ENCODE data around the gene CBY1. TPM values are rescaled to one million over a fixed set of nuclear protein-coding genes. Genes with fewer than 3 reads are reported as not detected.

Gene CBY1
- total and polyA plus RNA-seq, 2 donors (not counting 1 experiment from before 2014, with no cell fraction given): 14.5 to 42.3 TPM

DNA sequence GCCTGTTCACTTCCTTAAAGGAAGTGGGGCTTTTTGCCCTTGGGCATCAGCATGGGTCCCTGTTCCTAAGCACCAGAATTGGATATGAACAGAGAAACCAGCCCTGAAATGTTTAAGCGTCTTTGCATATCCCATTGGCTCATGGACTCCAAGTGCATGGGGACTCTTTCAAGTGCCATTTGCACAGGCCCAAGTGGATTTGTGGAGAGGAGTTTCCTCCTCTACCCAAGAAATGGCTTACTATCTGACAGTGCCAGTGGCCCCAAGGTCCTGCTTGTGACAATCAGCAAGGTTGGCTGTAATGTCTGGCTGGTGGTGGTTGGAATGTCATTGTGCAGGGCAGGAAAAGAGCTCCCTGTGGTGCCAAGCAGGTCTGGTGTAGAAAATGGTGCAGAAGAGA, 29.3 kb downstream of the CBY1 start:
- Histone ChIP-seq H3K4me3 (replicated peaks in 1 of 4; ENCODE audit: control extremely low read depth in 1 of 4, insufficient read depth in 1 of 4, low read depth in 3 of 4, low read length in 4 of 4) (no peak overlapping the region), H4K20me1 (ENCODE audit: control insufficient read depth, extremely low read depth, insufficient read depth, low read length) (no peaks in the 10 kb centered on the region), H3K9me3 (ENCODE audit: control insufficient read depth, insufficient read depth, low read depth, low read length) (no peaks in the 10 kb centered on the region), H3K4me2 (ENCODE audit: extremely low read depth, insufficient read depth, low read length) (no peak overlapping the region), H2AFZ (ENCODE audit: low read length) (no peak overlapping the region), H3K9ac (ENCODE audit: insufficient read depth, low read length) (no peak overlapping the region), H3K27me3 (ENCODE audit: control insufficient read depth, insufficient read depth, low read length) (no peaks in the 10 kb centered on the region), H3K4me1 (ENCODE audit: control insufficient read depth, extremely low read depth, insufficient read depth, low read length) (peaks cover 3% of the 10 kb centered on the region), H3K79me2 (ENCODE audit: control insufficient read depth, insufficient read depth, low read length) (peaks cover 12% of the 10 kb centered on the region), H3K27ac (ENCODE audit: insufficient read depth, low read length) (no peak overlapping the region), H3K36me3 (ENCODE audit: control insufficient read depth, insufficient read depth, low read length) (peaks cover 26% of the 10 kb centered on the region)
- no peak for DNase-seq (ENCODE audit: low read depth in 2 of 2)
- TF ChIP-seq, protein P1, sequence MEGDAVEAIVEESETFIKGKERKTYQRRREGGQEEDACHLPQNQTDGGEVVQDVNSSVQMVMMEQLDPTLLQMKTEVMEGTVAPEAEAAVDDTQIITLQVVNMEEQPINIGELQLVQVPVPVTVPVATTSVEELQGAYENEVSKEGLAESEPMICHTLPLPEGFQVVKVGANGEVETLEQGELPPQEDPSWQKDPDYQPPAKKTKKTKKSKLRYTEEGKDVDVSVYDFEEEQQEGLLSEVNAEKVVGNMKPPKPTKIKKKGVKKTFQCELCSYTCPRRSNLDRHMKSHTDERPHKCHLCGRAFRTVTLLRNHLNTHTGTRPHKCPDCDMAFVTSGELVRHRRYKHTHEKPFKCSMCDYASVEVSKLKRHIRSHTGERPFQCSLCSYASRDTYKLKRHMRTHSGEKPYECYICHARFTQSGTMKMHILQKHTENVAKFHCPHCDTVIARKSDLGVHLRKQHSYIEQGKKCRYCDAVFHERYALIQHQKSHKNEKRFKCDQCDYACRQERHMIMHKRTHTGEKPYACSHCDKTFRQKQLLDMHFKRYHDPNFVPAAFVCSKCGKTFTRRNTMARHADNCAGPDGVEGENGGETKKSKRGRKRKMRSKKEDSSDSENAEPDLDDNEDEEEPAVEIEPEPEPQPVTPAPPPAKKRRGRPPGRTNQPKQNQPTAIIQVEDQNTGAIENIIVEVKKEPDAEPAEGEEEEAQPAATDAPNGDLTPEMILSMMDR (conservative IDR thresholded peaks at IDR 0.05 in 1 of 2, IDR thresholded peaks at IDR 0.05 in 1 of 2; ENCODE audit: low read depth in 1 of 2, low read length in 2 of 2): no peak
- no peak for TF ChIP-seq EZH2 (IDR thresholded peaks at IDR 0.05; ENCODE audit: low read length, missing control alignments)

DNA sequence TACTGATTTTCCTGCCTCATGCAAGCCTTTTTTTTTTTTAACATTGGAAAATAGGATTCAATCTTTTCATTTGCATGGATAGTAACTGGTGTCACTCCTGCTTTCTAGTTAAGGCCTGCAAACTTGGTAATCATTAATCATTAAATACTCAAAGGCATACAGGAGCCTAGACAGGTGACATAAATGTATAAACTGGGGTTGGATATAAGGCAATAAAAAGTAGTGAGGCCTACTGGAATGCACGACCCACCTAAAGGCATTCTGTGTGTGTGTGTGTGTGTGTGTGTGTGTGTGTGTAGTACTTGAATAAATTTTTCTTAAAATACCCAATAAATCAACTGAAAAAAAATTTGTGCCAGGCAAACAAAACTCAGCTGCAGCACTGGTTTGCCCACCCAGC, 33.2 kb downstream of the CBY1 start:
- H3K79me2 ChIP-seq (ENCODE audit: control insufficient read depth, insufficient read depth, low read length): peaks cover 17% of the 10 kb centered on the region
- H2AFZ ChIP-seq (ENCODE audit: low read length): no peak overlapping the region
- H3K36me3 ChIP-seq (ENCODE audit: control insufficient read depth, insufficient read depth, low read length): peaks cover 26% of the 10 kb centered on the region
- H4K20me1 ChIP-seq (ENCODE audit: control insufficient read depth, extremely low read depth, insufficient read depth, low read length): no peaks in the 10 kb centered on the region
- no peaks in the 10 kb centered on the region for H3K9me3 ChIP-seq (ENCODE audit: control insufficient read depth, insufficient read depth, low read depth, low read length)
- TF ChIP-seq, protein P1 (conservative IDR thresholded peaks at IDR 0.05 in 1 of 2, IDR thresholded peaks at IDR 0.05 in 1 of 2; ENCODE audit: low read depth in 1 of 2, low read length in 2 of 2): no peak
- no peak for TF ChIP-seq EZH2 (IDR thresholded peaks at IDR 0.05; ENCODE audit: low read length, missing control alignments)
- no peak overlapping the region for H3K9ac ChIP-seq (ENCODE audit: insufficient read depth, low read length)
- no peak overlapping the region for H3K4me3 ChIP-seq (replicated peaks in 1 of 4; ENCODE audit: control extremely low read depth in 1 of 4, insufficient read depth in 1 of 4, low read depth in 3 of 4, low read length in 4 of 4)
- H3K27ac ChIP-seq (ENCODE audit: insufficient read depth, low read length): no peak overlapping the region
- no peaks in the 10 kb centered on the region for H3K27me3 ChIP-seq (ENCODE audit: control insufficient read depth, insufficient read depth, low read length)
- no peak for DNase-seq (ENCODE audit: low read depth in 2 of 2)
- H3K4me2 ChIP-seq (ENCODE audit: extremely low read depth, insufficient read depth, low read length): no peak overlapping the region
- no peaks in the 10 kb centered on the region for H3K4me1 ChIP-seq (ENCODE audit: control insufficient read depth, extremely low read depth, insufficient read depth, low read length)

DNA sequence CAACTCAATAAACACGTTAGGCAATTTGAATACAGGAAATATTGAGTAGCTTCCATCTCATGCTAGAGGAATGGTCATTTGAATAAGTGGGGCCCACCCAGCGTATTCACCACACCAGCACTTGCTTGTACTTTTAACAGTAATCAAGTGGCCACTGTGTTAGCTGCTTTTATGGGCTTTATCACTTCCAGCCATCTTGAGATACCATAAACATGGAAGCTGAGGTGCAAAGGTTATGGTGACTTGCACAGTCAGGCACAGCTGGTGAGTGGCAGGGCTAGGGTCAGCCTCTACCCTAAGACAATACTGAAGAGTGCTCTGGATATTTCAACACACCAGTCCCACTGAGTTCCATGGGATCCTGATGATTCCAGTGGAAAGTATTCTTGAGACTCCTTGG, 37.6 kb downstream of the CBY1 start:
- TF ChIP-seq EZH2 (IDR thresholded peaks at IDR 0.05; ENCODE audit: low read length, missing control alignments): no peak
- TF ChIP-seq, protein P1 (conservative IDR thresholded peaks at IDR 0.05 in 1 of 2, IDR thresholded peaks at IDR 0.05 in 1 of 2; ENCODE audit: low read depth in 1 of 2, low read length in 2 of 2): no peak
- H3K9me3 ChIP-seq (ENCODE audit: control insufficient read depth, insufficient read depth, low read depth, low read length): no peaks in the 10 kb centered on the region
- H4K20me1 ChIP-seq (ENCODE audit: control insufficient read depth, extremely low read depth, insufficient read depth, low read length): no peaks in the 10 kb centered on the region
- no peak for DNase-seq (ENCODE audit: low read depth in 2 of 2)
- H3K36me3 ChIP-seq (ENCODE audit: control insufficient read depth, insufficient read depth, low read length): peaks cover 5% of the 10 kb centered on the region
- no peak overlapping the region for H3K4me2 ChIP-seq (ENCODE audit: extremely low read depth, insufficient read depth, low read length)
- no peaks in the 10 kb centered on the region for H3K27me3 ChIP-seq (ENCODE audit: control insufficient read depth, insufficient read depth, low read length)
- H2AFZ ChIP-seq (ENCODE audit: low read length): no peak overlapping the region
- H3K79me2 ChIP-seq (ENCODE audit: control insufficient read depth, insufficient read depth, low read length): peaks cover 51% of the 10 kb centered on the region
- H3K9ac ChIP-seq (ENCODE audit: insufficient read depth, low read length): no peak overlapping the region
- no peak overlapping the region for H3K4me3 ChIP-seq (replicated peaks in 1 of 4; ENCODE audit: control extremely low read depth in 1 of 4, insufficient read depth in 1 of 4, low read depth in 3 of 4, low read length in 4 of 4)
- no peak overlapping the region for H3K27ac ChIP-seq (ENCODE audit: insufficient read depth, low read length)
- peaks cover 17% of the 10 kb centered on the region for H3K4me1 ChIP-seq (ENCODE audit: control insufficient read depth, extremely low read depth, insufficient read depth, low read length)

Measured in fibroblast of lung (primary cell).